ENCODE results near the gene ATPAF1.

DNA sequence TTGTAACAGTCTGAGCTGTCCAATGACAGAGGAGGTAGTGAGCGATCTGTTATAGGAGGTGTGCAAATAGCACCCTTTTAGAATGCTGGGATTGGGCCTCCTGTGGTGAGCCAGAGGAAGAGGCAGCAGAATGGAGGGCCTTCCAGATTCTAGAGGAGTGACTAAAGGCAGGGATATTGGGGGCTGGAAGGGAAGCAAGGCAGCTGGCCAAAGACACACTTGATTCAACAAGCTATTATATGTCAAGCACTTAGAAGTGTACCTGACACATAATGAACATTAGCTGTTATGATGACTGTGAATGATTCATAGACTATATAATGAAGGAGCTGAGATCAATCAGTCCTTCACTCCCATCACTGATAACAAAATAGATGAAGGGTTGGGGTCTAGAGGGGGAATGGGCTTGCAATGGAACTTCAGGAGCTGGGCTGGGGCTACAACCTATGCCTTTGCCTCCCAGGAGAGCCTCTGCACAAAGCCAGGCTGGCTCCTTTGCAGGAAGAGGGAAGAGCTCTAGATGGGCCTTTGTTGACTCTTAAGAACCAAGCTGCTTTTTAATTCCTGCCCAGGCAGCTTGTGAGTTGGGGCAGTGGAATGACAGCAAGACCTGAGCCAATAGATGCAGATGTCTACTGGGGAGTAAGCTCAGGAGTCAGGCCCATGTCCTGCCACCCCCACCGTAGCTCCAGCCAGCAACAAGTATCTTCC, 61.8 kb downstream of the ATPAF1 start:
- TF ChIP-seq EZH2 (IDR thresholded peaks at IDR 0.05; ENCODE audit: insufficient read depth, low read length): no peak
- TF ChIP-seq, protein P1, sequence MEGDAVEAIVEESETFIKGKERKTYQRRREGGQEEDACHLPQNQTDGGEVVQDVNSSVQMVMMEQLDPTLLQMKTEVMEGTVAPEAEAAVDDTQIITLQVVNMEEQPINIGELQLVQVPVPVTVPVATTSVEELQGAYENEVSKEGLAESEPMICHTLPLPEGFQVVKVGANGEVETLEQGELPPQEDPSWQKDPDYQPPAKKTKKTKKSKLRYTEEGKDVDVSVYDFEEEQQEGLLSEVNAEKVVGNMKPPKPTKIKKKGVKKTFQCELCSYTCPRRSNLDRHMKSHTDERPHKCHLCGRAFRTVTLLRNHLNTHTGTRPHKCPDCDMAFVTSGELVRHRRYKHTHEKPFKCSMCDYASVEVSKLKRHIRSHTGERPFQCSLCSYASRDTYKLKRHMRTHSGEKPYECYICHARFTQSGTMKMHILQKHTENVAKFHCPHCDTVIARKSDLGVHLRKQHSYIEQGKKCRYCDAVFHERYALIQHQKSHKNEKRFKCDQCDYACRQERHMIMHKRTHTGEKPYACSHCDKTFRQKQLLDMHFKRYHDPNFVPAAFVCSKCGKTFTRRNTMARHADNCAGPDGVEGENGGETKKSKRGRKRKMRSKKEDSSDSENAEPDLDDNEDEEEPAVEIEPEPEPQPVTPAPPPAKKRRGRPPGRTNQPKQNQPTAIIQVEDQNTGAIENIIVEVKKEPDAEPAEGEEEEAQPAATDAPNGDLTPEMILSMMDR (IDR thresholded peaks at IDR 0.05; ENCODE audit: insufficient read depth, low read depth, low read length): no peak
